Measurements from ENCODE around the gene GIT2. TPM values are rescaled to one million over a fixed set of nuclear protein-coding genes. Genes with fewer than 3 reads are reported as not detected.

Gene GIT2
- total and polyA plus RNA-seq, 7 donors, result 10.8 to 29.7 (median 20.3) TPM

DNA sequence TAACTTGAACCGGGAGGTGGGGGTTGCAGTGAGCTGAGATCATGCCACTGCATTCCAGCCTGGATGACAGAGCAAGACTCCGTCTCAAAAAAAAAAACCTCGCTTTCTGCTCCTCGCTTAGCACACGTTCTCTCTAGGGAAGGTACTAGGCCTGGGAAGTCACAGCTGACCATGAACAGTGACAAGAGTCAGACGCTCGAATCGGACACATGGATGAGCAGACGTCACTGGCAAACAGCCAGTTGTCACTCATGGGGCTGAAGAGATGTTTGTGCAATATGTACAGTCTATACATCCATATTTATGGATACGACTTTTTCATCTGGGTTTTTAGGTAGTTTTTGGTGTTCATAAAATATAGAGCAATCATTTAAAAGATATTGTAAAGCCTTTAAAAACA, 76.7 kb downstream of the GIT2 start:
- WGBS, 3 donors, result 59 to 64% (median 61%) methylated on average over 10 of the region's 10 CpGs
- intact Hi-C loops (cut with DNase I), result no loop called here

DNA sequence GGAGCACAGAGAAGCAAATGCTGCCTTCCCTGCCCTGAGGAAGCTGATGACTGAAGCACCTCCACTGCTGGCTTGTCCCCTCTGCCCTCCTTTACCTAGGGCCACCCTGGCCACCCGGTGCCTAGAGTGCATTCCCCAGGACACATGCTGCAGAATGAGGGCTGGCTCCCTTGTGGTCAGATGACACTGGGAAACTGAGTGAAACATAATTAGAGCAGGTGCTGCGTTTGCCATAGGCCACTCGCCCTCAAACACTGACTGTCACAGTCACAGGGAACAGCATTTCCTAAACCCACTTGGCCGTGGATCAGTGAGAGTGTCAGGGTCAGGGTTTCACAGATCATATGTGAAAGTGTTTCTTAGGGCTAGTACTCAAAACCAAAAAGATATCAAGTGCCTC, 80.1 kb downstream of the GIT2 start:
- H3K4me3 ChIP-seq, result no peak overlapping the region
- 67 to 91% (median 76%) methylated on average over 4 of the region's 4 CpGs for WGBS, 3 donors
- intact Hi-C loops (cut with DNase I), result no loop called here
- ATAC-seq (no peak), DNase-seq (no peak)
- H3K9me3 ChIP-seq, result no peaks in the 10 kb centered on the region
- peaks cover 0 to 100% of the 10 kb centered on the region in 2 donors for H3K36me3 ChIP-seq (ENCODE audit: insufficient read depth in 1 of 2, low read depth in 1 of 2)
- no peaks in the 10 kb centered on the region for H3K27me3 ChIP-seq (ENCODE audit: insufficient read depth in 3 of 3, low read length in 2 of 3)
- H3K4me1 ChIP-seq, result no peaks in the 10 kb centered on the region
- TF ChIP-seq, protein P1, sequence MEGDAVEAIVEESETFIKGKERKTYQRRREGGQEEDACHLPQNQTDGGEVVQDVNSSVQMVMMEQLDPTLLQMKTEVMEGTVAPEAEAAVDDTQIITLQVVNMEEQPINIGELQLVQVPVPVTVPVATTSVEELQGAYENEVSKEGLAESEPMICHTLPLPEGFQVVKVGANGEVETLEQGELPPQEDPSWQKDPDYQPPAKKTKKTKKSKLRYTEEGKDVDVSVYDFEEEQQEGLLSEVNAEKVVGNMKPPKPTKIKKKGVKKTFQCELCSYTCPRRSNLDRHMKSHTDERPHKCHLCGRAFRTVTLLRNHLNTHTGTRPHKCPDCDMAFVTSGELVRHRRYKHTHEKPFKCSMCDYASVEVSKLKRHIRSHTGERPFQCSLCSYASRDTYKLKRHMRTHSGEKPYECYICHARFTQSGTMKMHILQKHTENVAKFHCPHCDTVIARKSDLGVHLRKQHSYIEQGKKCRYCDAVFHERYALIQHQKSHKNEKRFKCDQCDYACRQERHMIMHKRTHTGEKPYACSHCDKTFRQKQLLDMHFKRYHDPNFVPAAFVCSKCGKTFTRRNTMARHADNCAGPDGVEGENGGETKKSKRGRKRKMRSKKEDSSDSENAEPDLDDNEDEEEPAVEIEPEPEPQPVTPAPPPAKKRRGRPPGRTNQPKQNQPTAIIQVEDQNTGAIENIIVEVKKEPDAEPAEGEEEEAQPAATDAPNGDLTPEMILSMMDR (IDR thresholded peaks at IDR 0.05), result no peak
- no peak overlapping the region for H3K27ac ChIP-seq

More for the DNA sequence above, 76.7 kb downstream of the GIT2 start:
- Histone ChIP-seq H3K4me1 (no peaks in the 10 kb centered on the region), H3K4me3 (no peak overlapping the region), H3K27me3 (ENCODE audit: insufficient read depth in 3 of 3, low read length in 2 of 3) (no peaks in the 10 kb centered on the region), H3K27ac (no peak overlapping the region), H3K36me3 (ENCODE audit: insufficient read depth in 1 of 2, low read depth in 1 of 2) (peaks cover 0 to 75% of the 10 kb centered on the region in 2 donors), H3K9me3 (no peaks in the 10 kb centered on the region)
- ATAC-seq (no peak), DNase-seq (no peak)
- TF ChIP-seq, protein P1 (IDR thresholded peaks at IDR 0.05), result no peak

DNA sequence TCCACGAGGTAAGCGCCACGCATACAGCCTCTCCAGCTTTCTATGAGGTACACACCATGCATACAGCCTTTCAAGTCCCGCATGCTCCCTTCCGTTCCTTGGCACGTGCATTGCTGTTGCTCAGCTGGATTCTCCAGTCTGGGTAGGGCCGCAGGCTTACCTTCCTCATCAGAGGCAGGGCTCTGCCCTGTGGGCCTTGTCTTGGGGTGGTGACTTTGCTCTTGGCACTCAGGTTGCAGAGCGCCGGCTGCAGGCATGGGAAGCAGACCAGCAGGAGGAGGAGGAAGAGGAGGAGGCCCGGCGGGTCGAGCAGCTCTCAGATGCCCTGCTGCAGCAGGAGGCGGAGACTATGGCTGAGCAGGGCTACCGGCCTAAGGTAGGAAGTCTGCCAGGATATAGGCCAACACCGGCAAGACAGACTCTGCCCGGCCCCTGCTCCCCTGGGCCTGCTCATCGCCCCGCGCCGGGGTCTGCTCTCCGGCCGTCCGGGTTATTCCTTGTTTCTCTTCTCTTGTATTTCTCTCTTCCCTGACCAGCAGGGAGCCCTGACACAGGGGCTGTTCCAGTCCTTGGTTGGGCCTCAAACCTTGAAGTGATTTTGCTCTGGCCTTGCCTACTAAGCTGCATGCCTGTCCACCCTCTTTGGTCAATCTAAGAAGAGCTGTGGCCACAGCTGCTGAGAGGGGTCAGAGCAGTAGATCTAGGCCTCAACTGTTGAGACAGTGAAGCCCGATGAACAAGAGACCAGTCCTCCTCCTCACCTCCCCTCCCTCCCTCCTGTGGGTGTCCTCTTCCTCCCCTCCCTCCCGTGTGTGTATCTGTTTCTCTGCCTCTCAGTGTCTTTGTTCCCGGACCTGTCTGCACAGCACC, 80.8 kb downstream of the GIT2 start:
- no peaks in the 10 kb centered on the region for H3K27me3 ChIP-seq (ENCODE audit: insufficient read depth in 3 of 3, low read length in 2 of 3)
- intact Hi-C loops (cut with DNase I), result no loop called here
- peaks cover 0 to 100% of the 10 kb centered on the region in 2 donors for H3K36me3 ChIP-seq (ENCODE audit: insufficient read depth in 1 of 2, low read depth in 1 of 2)
- no peak overlapping the region for H3K27ac ChIP-seq
- TF ChIP-seq, protein P1 (IDR thresholded peaks at IDR 0.05), result no peak
- no peak for DNase-seq
- 77 to 85% (median 81%) methylated on average over 25 to 26 of the region's 26 CpGs for WGBS, 3 donors
- ATAC-seq, result no peak
- H3K4me3 ChIP-seq, result no peak overlapping the region
- H3K4me1 ChIP-seq, result no peaks in the 10 kb centered on the region
- no peaks in the 10 kb centered on the region for H3K9me3 ChIP-seq

DNA sequence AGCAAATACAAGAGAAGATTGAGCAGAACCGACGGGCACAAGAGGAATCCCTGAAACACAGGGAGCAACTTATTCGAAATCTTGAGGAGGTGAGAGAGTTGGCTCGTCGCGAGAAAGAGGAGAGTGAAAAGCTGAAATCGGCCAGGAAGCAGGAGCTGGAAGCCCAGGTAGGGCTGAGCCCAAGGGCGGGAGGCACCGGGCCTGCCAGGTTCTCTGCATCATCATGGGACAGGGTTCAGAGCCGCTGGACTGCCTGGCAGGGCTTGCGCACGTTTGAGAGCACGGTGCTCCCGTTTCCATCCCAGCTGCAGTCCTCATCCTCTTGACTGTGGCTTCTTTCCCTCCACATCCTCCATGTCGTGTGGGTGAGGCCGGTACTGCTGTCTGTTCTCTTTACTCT, 81.7 kb downstream of the GIT2 start:
- TF ChIP-seq, protein P1 (IDR thresholded peaks at IDR 0.05), result no peak
- Histone ChIP-seq H3K36me3 (ENCODE audit: insufficient read depth in 1 of 2, low read depth in 1 of 2) (peaks cover 0 to 100% of the 10 kb centered on the region in 2 donors), H3K9me3 (no peaks in the 10 kb centered on the region), H3K4me3 (no peak overlapping the region), H3K27me3 (ENCODE audit: insufficient read depth in 3 of 3, low read length in 2 of 3) (no peaks in the 10 kb centered on the region), H3K4me1 (no peaks in the 10 kb centered on the region), H3K27ac (no peak overlapping the region)
- intact Hi-C loops (cut with DNase I), result no loop called here
- ATAC-seq (peak in 1 of 4 donors; percentile 31), DNase-seq (no peak)
- WGBS, 3 donors, result 92 to 93% (median 93%) methylated on average over 16 of the region's 16 CpGs
